ENCODE data around the gene ATXN1L. TPM values are rescaled to one million over a fixed set of nuclear protein-coding genes. Genes with fewer than 3 reads are reported as not detected.
A peak's percentile ranks its signal among the peaks of the same experiment; 100 is the strongest.

The ATXN1L gene
- total RNA-seq (2022) (18.2 and 20.4 TPM in 2 replicates), Bru-seq, nascent RNA (percentile 81 among the genes with signal in this experiment), BruChase-seq, experiment 1, labeled RNA remaining after a 6-hour chase (percentile 93 among the genes with signal in this experiment), BruChase-seq, experiment 2, labeled RNA remaining after a 2-hour chase (percentile 96 among the genes with signal in this experiment)
- long read RNA-seq, full-length matches to known transcripts, result 2 of 2 reads
- long read RNA-seq, partial matches to known transcripts, result 0 of 2 reads
- long read RNA-seq, other reads (novel, unspliced or antisense), result 0 of 2 reads

- H3K9me3 Mint-ChIP-seq (ENCODE audit: unreplicated experiment), result no peaks in the 10 kb centered on the region
- CTCF ChIA-PET, result interaction anchor here (0.7 to 1.0 kb wide), 3 partner anchors 10 to 52 kb away, joined by 3 read pairs; no protein-coding TSS in a partner anchor
Measured at GRCh38 chr16:71845639-71846430, at the start of gene ATXN1L. TSS of gene ATXN1L (plus strand) at chr16:71845976. CDS start at chr16:71849741, 3,765 bp downstream.

GRCh38 chr16:71796501-71797097 is 49.2 kb upstream of the ATXN1L start:
- ChIA-PET CTCF (no interaction called here), POLR2A (no interaction called here)
- intact Hi-C loops (cut with micrococcal nuclease), result no loop called here
- no peaks in the 10 kb centered on the region for H3K9me3 Mint-ChIP-seq (ENCODE audit: unreplicated experiment)
- H3K27ac Mint-ChIP-seq (ENCODE audit: low read depth, unreplicated experiment), result no peak overlapping the region
- H3K4me1 Mint-ChIP-seq (ENCODE audit: insufficient read depth, unreplicated experiment), result peaks cover 11% of the 10 kb centered on the region
- H3K36me3 Mint-ChIP-seq (ENCODE audit: insufficient read depth, unreplicated experiment), result peaks cover 45% of the 10 kb centered on the region
- H3K4me3 Mint-ChIP-seq (ENCODE audit: unreplicated experiment), result no peak overlapping the region
- DNase-seq (ENCODE audit: unreplicated experiment), result no peak
- H3K27me3 Mint-ChIP-seq (ENCODE audit: insufficient read depth, unreplicated experiment), result no peaks in the 10 kb centered on the region
- no peak for TF ChIP-seq CTCF (IDR thresholded peaks at IDR 0.05; ENCODE audit: unreplicated experiment)
- no TSS peak for BruUV-seq (replicated peaks)

More at GRCh38 chr16:71845639-71846430, at the start of gene ATXN1L:
- TSS peak; percentile 61 for BruUV-seq (replicated peaks)
- intact Hi-C loops (cut with micrococcal nuclease), result loop anchor here (2.0 to 10.0 kb wide), 2 partner anchors 37 to 81 kb away; partner anchors contain the start of gene AP1G1
- H3K27ac Mint-ChIP-seq (ENCODE audit: low read depth, unreplicated experiment), result peak within 1 kb of the TSS; percentile 98
- DNase-seq (ENCODE audit: unreplicated experiment), result peak; percentile 93
- peaks cover 40% of the 10 kb centered on the region for H3K36me3 Mint-ChIP-seq (ENCODE audit: insufficient read depth, unreplicated experiment)
- no peaks in the 10 kb centered on the region for H3K27me3 Mint-ChIP-seq (ENCODE audit: insufficient read depth, unreplicated experiment)
- peak within 1 kb of the TSS; percentile 90 for H3K4me3 Mint-ChIP-seq (ENCODE audit: unreplicated experiment)
- no peak for TF ChIP-seq CTCF (IDR thresholded peaks at IDR 0.05; ENCODE audit: unreplicated experiment)
- POLR2A ChIA-PET, result interaction anchor here (0.7 to 4.6 kb wide), 22 partner anchors 10 to 395 kb away, joined by 3 to 60 read pairs (median 4); partner anchors contain the start of genes AP1G1 and IST1
- H3K4me1 Mint-ChIP-seq (ENCODE audit: insufficient read depth, unreplicated experiment), result peaks cover 22% of the 10 kb centered on the region

- no peak for DNase-seq (ENCODE audit: unreplicated experiment)
- Mint-ChIP-seq H3K4me1 (ENCODE audit: insufficient read depth, unreplicated experiment) (no peaks in the 10 kb centered on the region), H3K27me3 (ENCODE audit: insufficient read depth, unreplicated experiment) (no peaks in the 10 kb centered on the region), H3K9me3 (ENCODE audit: unreplicated experiment) (no peaks in the 10 kb centered on the region), H3K4me3 (ENCODE audit: unreplicated experiment) (no peak overlapping the region), H3K36me3 (ENCODE audit: insufficient read depth, unreplicated experiment) (peaks cover 57% of the 10 kb centered on the region), H3K27ac (ENCODE audit: low read depth, unreplicated experiment) (no peak overlapping the region)
- ChIA-PET POLR2A (no interaction called here), CTCF (no interaction called here)
- no peak for TF ChIP-seq CTCF (IDR thresholded peaks at IDR 0.05; ENCODE audit: unreplicated experiment)
- BruUV-seq (replicated peaks), result no TSS peak
- intact Hi-C loops (cut with micrococcal nuclease), result no loop called here
Measured at GRCh38 chr16:71803305-71803690, 42.5 kb upstream of the ATXN1L start.
